ENCODE data around the gene KRTCAP2.

The KRTCAP2 gene

GRCh38 chr1:155130272-155131006 is 42.7 kb downstream of the KRTCAP2 start:
- no peak for DNase-seq

GRCh38 chr1:155128755-155129473 is 44.2 kb downstream of the KRTCAP2 start:
- no peak for DNase-seq

- DNase-seq: no peak
These were observed 44.9 kb downstream of the KRTCAP2 start for GRCh38 chr1:155127967-155128754.

- DNase-seq: no peak
These were observed 45.8 kb downstream of the KRTCAP2 start, which contains the start of gene EFNA1 for GRCh38 chr1:155127105-155127966. EFNA1 (plus strand) TSS chr1:155127876; CDS start chr1:155127978, 102 bp downstream.

- no peak for DNase-seq
These were observed 46.5 kb downstream of the KRTCAP2 start for GRCh38 chr1:155126556-155127104.

- DNase-seq: no peak
These were observed 47.1 kb downstream of the KRTCAP2 start for GRCh38 chr1:155125946-155126555.

- DNase-seq: no peak
These were observed 47.6 kb downstream of the KRTCAP2 start for GRCh38 chr1:155125511-155125945.

- DNase-seq: no peak
These were observed 48.3 kb downstream of the KRTCAP2 start for GRCh38 chr1:155124503-155125463.

- no peak for DNase-seq
These were observed 49.3 kb downstream of the KRTCAP2 start for GRCh38 chr1:155123801-155124200.

GRCh38 chr1:155122308-155122707 is 50.8 kb downstream of the KRTCAP2 start:
- DNase-seq: no peak

GRCh38 chr1:155121249-155121648 is 51.9 kb downstream of the KRTCAP2 start:
- DNase-seq: no peak

GRCh38 chr1:155120253-155120652 is 52.9 kb downstream of the KRTCAP2 start:
- no peak for DNase-seq

Data from SW 1271 (cell line).